ENCODE measurements around the gene CPSF2.
A peak's percentile ranks its signal among the peaks of the same experiment; 100 is the strongest.

Gene CPSF2

DNA sequence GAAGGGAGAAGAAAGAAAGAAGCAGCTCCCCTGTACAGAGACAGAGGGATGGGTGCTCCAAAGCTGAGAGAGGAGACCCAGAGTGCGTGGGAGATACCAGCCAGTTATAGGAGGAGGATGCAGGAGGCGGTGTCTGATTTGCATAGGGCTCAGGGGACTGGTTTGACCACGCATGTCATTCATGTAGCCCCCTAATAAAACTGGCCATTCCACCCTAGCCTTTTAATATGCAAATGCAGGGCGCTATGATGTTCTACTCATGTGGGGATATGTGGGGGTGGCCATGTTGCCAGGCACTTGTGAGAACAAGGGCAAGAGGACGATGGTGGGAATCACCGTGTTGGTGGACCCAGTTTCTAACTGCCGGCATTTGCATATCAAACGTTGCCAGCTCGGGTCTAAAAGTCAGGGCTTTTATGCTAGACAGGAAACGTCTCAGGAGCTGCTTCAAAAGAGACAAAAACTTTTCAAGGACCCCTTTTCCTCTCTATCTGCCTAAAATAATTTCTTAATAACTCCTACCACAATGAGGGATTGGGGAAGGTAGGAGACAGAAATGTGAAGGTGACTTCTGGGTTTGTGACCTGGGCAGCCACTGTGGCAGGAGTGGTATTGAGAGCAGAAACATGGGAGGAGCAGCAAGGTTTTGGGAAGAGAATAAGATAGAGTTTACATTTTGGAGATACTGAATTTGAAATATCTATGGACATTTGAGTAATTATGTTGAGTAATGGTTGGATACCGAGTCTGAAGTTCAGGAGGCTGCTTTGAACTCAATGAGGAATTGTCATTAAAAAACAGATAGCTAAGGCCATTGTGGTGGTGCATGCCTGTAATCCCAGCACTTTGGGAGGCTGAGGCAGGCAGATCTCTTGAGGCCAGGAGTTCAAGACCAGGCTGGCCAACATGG, 13.2 kb upstream of the CPSF2 start:
- Histone ChIP-seq H3K27me3 (ENCODE audit: control insufficient read depth in 1 of 2, insufficient read depth in 2 of 2, low read length in 2 of 2) (no peaks in the 10 kb centered on the region), H3K4me1 (ENCODE audit: control insufficient read depth in 1 of 2, insufficient read depth in 2 of 2, low read length in 2 of 2) (peaks cover 4 to 7% of the 10 kb centered on the region in 2 donors), H3K36me3 (ENCODE audit: control insufficient read depth in 1 of 2, insufficient read depth in 2 of 2, low read length in 2 of 2) (no peaks in the 10 kb centered on the region), H3K27ac (ENCODE audit: low read depth, low read length) (no peak overlapping the region), H3K9ac (ENCODE audit: low read depth in 1 of 2, low read length in 2 of 2) (no peak overlapping the region), H3K9me3 (ENCODE audit: control insufficient read depth in 1 of 2, low read length in 2 of 2) (no peaks in the 10 kb centered on the region), H3K4me3 (ENCODE audit: low read depth in 1 of 2, low read length in 2 of 2) (no peak overlapping the region)

DNA sequence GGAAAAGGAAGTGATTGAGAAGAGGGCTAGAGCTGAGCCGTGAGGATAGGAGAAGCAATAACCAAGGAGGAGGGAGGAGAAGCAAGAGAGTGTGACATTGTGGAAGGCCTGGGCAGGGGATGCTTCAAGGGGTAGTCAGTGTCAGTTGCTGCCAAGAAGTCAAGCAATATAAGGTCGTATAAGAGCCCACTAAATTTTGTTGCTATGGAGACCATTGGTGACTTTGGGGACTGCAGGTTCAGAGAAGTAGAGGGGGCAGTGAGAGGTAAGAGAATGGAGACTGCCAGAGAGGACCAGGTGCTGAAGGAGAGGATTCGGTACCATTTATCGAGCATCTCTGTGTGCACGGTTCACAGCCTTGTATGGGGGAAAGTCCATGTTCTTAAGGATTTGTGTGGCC, 12.3 kb upstream of the CPSF2 start:
- H3K27me3 ChIP-seq (ENCODE audit: control insufficient read depth in 1 of 2, insufficient read depth in 2 of 2, low read length in 2 of 2): no peaks in the 10 kb centered on the region
- H3K9me3 ChIP-seq (ENCODE audit: control insufficient read depth in 1 of 2, low read length in 2 of 2): no peaks in the 10 kb centered on the region
- no peak overlapping the region for H3K9ac ChIP-seq (ENCODE audit: low read depth in 1 of 2, low read length in 2 of 2)
- H3K36me3 ChIP-seq (ENCODE audit: control insufficient read depth in 1 of 2, insufficient read depth in 2 of 2, low read length in 2 of 2): no peaks in the 10 kb centered on the region
- H3K4me3 ChIP-seq (ENCODE audit: low read depth in 1 of 2, low read length in 2 of 2): no peak overlapping the region
- no peak overlapping the region for H3K27ac ChIP-seq (ENCODE audit: low read depth, low read length)
- H3K4me1 ChIP-seq (ENCODE audit: control insufficient read depth in 1 of 2, insufficient read depth in 2 of 2, low read length in 2 of 2): peaks cover 4 to 9% of the 10 kb centered on the region in 2 donors

DNA sequence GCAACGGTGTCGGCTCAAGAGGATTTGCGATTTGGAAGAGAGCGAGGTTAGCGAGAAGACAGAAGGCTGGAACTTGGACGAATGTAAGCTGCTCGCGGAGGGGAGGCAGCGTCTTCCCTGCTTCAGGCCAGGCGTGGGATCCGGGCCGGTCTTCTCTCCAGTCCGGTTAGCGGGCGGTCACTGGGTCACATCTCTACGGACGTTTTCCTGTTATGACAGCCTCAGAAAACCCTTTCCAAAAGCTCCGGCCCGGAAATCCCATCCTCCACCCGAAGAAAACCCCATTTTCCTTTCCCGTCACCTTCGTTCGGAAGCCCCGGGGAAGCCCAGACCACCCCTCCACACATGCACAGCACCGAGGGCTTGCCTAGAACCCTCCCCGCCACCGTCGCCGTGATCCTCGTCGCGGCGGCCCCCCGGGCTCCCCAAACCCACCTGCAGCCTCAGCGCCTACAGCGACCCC, 531 bp upstream of the CPSF2 start:
- Histone ChIP-seq H3K36me3 (ENCODE audit: control insufficient read depth in 1 of 2, insufficient read depth in 2 of 2, low read length in 2 of 2) (peaks cover 6 to 12% of the 10 kb centered on the region in 2 donors), H3K9me3 (ENCODE audit: control insufficient read depth in 1 of 2, low read length in 2 of 2) (no peaks in the 10 kb centered on the region), H3K27ac (ENCODE audit: low read depth, low read length) (peak overlapping the region; percentile 82), H3K27me3 (ENCODE audit: control insufficient read depth in 1 of 2, insufficient read depth in 2 of 2, low read length in 2 of 2) (no peaks in the 10 kb centered on the region), H3K4me1 (ENCODE audit: control insufficient read depth in 1 of 2, insufficient read depth in 2 of 2, low read length in 2 of 2) (peaks cover 0 to 4% of the 10 kb centered on the region in 2 donors), H3K4me3 (ENCODE audit: low read depth in 1 of 2, low read length in 2 of 2) (peak overlapping the region; percentile 97 to 98), H3K9ac (ENCODE audit: low read depth in 1 of 2, low read length in 2 of 2) (peak overlapping the region; percentile 95 to 98)

DNA sequence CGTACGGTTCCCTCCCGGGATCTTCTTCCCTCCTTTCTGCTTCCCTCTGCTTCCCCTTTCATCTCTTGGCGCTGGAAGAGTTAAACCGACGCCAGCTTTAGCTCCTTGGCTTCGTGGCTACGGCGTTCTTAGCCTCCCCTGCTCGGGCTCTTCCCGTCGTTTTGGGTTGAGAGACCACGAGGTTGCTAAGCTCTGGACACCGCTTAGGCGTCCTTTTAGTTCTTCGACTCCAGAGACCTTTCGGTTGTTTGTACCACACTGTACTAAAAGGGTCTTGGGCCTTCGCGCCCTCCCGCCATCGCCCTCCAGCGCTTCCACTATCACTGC, 545 bp downstream of the CPSF2 start:
- no peaks in the 10 kb centered on the region for H3K9me3 ChIP-seq (ENCODE audit: control insufficient read depth in 1 of 2, low read length in 2 of 2)
- peak overlapping the region; percentile 95 to 98 for H3K9ac ChIP-seq (ENCODE audit: low read depth in 1 of 2, low read length in 2 of 2)
- H3K27me3 ChIP-seq (ENCODE audit: control insufficient read depth in 1 of 2, insufficient read depth in 2 of 2, low read length in 2 of 2): no peaks in the 10 kb centered on the region
- peaks cover 0 to 4% of the 10 kb centered on the region in 2 donors for H3K4me1 ChIP-seq (ENCODE audit: control insufficient read depth in 1 of 2, insufficient read depth in 2 of 2, low read length in 2 of 2)
- peak overlapping the region; percentile 97 to 98 for H3K4me3 ChIP-seq (ENCODE audit: low read depth in 1 of 2, low read length in 2 of 2)
- H3K27ac ChIP-seq (ENCODE audit: low read depth, low read length): peak overlapping the region; percentile 82
- H3K36me3 ChIP-seq (ENCODE audit: control insufficient read depth in 1 of 2, insufficient read depth in 2 of 2, low read length in 2 of 2): peaks cover 0 to 13% of the 10 kb centered on the region in 2 donors

DNA sequence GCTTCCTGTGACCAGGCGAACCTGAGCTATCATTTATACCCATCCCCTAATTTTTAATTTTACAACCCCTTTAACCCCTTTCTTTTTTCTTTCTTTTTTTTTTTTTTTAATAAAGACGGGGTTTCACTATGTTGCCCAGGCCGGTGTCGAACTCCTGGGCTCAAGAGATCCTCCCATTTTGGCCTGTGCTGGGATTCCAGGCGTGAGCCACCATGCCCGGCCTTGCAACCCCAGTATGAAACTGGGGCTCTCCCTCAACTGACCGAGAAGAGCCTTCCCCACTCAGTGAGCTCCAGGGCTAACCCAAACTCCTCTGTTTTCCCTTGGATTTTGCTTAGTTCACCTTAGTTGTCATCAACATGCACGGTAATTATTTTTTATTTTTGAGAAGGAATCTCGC, 992 bp downstream of the CPSF2 start:
- Histone ChIP-seq H3K4me1 (ENCODE audit: control insufficient read depth in 1 of 2, insufficient read depth in 2 of 2, low read length in 2 of 2) (peaks cover 0 to 4% of the 10 kb centered on the region in 2 donors), H3K9me3 (ENCODE audit: control insufficient read depth in 1 of 2, low read length in 2 of 2) (no peaks in the 10 kb centered on the region), H3K27me3 (ENCODE audit: control insufficient read depth in 1 of 2, insufficient read depth in 2 of 2, low read length in 2 of 2) (no peaks in the 10 kb centered on the region), H3K27ac (ENCODE audit: low read depth, low read length) (no peak overlapping the region), H3K36me3 (ENCODE audit: control insufficient read depth in 1 of 2, insufficient read depth in 2 of 2, low read length in 2 of 2) (peaks cover 0 to 13% of the 10 kb centered on the region in 2 donors), H3K9ac (ENCODE audit: low read depth in 1 of 2, low read length in 2 of 2) (peak overlapping the region; percentile 95 to 98), H3K4me3 (ENCODE audit: low read depth in 1 of 2, low read length in 2 of 2) (peak overlapping the region; percentile 97 to 98)

DNA sequence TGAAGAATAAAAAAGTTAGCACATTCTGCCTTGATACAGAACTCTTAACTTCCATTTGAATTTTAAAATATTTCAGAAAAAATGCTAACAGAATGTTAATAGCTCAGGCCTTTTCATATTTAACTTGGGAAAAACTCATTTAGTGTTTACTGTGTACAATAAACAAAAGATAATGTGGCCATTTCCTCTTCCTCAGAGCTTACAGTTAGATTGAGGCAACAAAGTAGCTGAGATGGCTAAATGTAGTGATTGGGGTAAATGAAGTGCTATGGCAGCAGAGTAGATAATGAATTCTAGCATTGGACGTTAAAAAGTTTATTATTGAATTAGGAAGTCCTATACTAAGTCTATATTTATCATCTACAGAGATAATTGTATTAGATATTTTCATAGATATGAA, 12.7 kb downstream of the CPSF2 start:
- Histone ChIP-seq H3K27ac (ENCODE audit: low read depth, low read length) (no peak overlapping the region), H3K9ac (ENCODE audit: low read depth in 1 of 2, low read length in 2 of 2) (no peak overlapping the region), H3K36me3 (ENCODE audit: control insufficient read depth in 1 of 2, insufficient read depth in 2 of 2, low read length in 2 of 2) (peaks cover 28 to 43% of the 10 kb centered on the region in 2 donors), H3K27me3 (ENCODE audit: control insufficient read depth in 1 of 2, insufficient read depth in 2 of 2, low read length in 2 of 2) (no peaks in the 10 kb centered on the region), H3K9me3 (ENCODE audit: control insufficient read depth in 1 of 2, low read length in 2 of 2) (no peaks in the 10 kb centered on the region), H3K4me1 (ENCODE audit: control insufficient read depth in 1 of 2, insufficient read depth in 2 of 2, low read length in 2 of 2) (no peaks in the 10 kb centered on the region), H3K4me3 (ENCODE audit: low read depth in 1 of 2, low read length in 2 of 2) (no peak overlapping the region)

DNA sequence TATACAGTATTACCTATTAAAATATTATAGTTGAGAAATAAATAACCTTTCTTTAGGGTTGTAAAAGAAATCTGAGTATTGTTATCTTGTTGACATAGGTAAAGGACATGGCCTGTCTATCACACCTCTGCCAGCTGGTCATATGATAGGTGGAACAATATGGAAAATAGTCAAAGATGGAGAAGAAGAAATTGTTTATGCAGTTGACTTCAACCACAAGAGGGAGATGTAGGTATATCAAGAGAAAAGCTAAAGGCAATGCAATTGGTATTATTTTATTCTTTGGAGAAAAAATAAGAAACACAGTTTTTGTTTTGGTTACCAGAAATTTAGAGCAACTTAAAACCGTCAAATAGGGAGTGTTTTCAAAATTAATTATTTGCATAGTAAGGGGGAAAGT, 13.5 kb downstream of the CPSF2 start:
- no peak overlapping the region for H3K4me3 ChIP-seq (ENCODE audit: low read depth in 1 of 2, low read length in 2 of 2)
- H3K27me3 ChIP-seq (ENCODE audit: control insufficient read depth in 1 of 2, insufficient read depth in 2 of 2, low read length in 2 of 2): no peaks in the 10 kb centered on the region
- H3K27ac ChIP-seq (ENCODE audit: low read depth, low read length): no peak overlapping the region
- H3K9me3 ChIP-seq (ENCODE audit: control insufficient read depth in 1 of 2, low read length in 2 of 2): no peaks in the 10 kb centered on the region
- no peak overlapping the region for H3K9ac ChIP-seq (ENCODE audit: low read depth in 1 of 2, low read length in 2 of 2)
- no peaks in the 10 kb centered on the region for H3K4me1 ChIP-seq (ENCODE audit: control insufficient read depth in 1 of 2, insufficient read depth in 2 of 2, low read length in 2 of 2)
- peaks cover 25 to 46% of the 10 kb centered on the region in 2 donors for H3K36me3 ChIP-seq (ENCODE audit: control insufficient read depth in 1 of 2, insufficient read depth in 2 of 2, low read length in 2 of 2)

DNA sequence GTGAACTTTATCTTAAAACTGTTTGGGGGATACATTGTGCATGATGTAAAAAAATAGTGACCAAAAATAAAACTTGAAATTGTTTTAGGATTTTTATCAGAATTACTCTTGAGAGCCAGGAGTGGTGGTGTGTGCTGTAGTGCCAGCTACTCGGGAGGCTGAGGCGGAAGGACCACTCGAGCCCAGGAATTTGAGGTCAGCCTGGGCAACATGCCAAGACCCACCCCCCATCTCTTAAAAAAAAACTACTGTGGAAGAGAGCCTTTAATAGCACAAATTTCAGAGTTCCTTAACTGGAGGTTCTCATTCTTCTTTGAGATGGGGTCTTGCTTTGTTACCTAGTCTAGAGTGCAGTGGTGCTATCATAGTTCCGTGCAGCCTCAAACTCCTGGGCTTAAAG, 21.5 kb downstream of the CPSF2 start:
- H3K36me3 ChIP-seq (ENCODE audit: control insufficient read depth in 1 of 2, insufficient read depth in 2 of 2, low read length in 2 of 2): peaks cover 9 to 66% of the 10 kb centered on the region in 2 donors
- no peak overlapping the region for H3K4me3 ChIP-seq (ENCODE audit: low read depth in 1 of 2, low read length in 2 of 2)
- H3K27ac ChIP-seq (ENCODE audit: low read depth, low read length): no peak overlapping the region
- H3K9ac ChIP-seq (ENCODE audit: low read depth in 1 of 2, low read length in 2 of 2): no peak overlapping the region
- no peaks in the 10 kb centered on the region for H3K4me1 ChIP-seq (ENCODE audit: control insufficient read depth in 1 of 2, insufficient read depth in 2 of 2, low read length in 2 of 2)
- H3K27me3 ChIP-seq (ENCODE audit: control insufficient read depth in 1 of 2, insufficient read depth in 2 of 2, low read length in 2 of 2): no peaks in the 10 kb centered on the region
- no peaks in the 10 kb centered on the region for H3K9me3 ChIP-seq (ENCODE audit: control insufficient read depth in 1 of 2, low read length in 2 of 2)

DNA sequence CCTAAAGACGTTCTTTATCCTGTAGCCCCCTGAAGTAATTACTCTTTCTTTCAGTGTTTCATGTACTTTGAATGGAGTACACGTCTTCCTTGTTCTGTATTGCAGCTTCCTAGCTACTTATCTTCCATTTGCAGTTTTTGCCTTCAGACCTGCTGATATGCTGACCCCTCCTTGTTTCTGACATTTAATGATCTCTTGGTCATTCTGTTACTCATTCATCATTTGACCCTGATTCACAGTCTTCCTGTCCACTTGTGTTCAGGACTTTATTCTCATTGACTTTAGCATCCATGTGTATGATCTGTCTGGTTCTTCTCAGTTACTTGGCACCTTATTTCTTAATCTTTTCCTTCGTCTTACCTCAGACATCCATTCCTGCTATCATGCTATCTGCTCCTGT, 22.2 kb downstream of the CPSF2 start:
- Histone ChIP-seq H3K9ac (ENCODE audit: low read depth in 1 of 2, low read length in 2 of 2) (no peak overlapping the region), H3K36me3 (ENCODE audit: control insufficient read depth in 1 of 2, insufficient read depth in 2 of 2, low read length in 2 of 2) (peaks cover 7 to 65% of the 10 kb centered on the region in 2 donors)

DNA sequence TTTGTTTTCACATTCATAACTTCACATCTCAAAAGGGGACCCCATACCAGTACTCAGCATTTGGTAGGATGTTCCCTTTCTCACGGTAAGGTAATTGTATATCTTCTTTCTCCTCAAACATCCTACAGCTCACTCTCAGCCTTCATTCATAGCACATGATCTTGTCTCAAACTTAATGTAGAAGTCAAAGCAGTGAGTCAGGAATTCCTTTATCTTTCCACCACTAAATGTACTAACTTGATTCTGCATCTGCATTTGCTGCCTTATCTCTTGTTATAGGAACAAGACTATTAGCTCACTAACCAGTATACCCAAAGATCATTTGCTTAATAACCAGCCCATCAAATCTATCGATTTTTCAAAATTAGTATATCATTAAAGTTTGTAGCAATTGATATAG, 22.9 kb downstream of the CPSF2 start:
- H3K27ac ChIP-seq (ENCODE audit: low read depth, low read length): no peak overlapping the region
- H3K9ac ChIP-seq (ENCODE audit: low read depth in 1 of 2, low read length in 2 of 2): no peak overlapping the region
- H3K36me3 ChIP-seq (ENCODE audit: control insufficient read depth in 1 of 2, insufficient read depth in 2 of 2, low read length in 2 of 2): peaks cover 10 to 68% of the 10 kb centered on the region in 2 donors
- H3K4me1 ChIP-seq (ENCODE audit: control insufficient read depth in 1 of 2, insufficient read depth in 2 of 2, low read length in 2 of 2): no peaks in the 10 kb centered on the region
- H3K4me3 ChIP-seq (ENCODE audit: low read depth in 1 of 2, low read length in 2 of 2): no peak overlapping the region
- H3K9me3 ChIP-seq (ENCODE audit: control insufficient read depth in 1 of 2, low read length in 2 of 2): no peaks in the 10 kb centered on the region
- no peaks in the 10 kb centered on the region for H3K27me3 ChIP-seq (ENCODE audit: control insufficient read depth in 1 of 2, insufficient read depth in 2 of 2, low read length in 2 of 2)

More for the DNA sequence above, 22.2 kb downstream of the CPSF2 start:
- no peak overlapping the region for H3K27ac ChIP-seq (ENCODE audit: low read depth, low read length)
- H3K4me3 ChIP-seq (ENCODE audit: low read depth in 1 of 2, low read length in 2 of 2): no peak overlapping the region
- H3K4me1 ChIP-seq (ENCODE audit: control insufficient read depth in 1 of 2, insufficient read depth in 2 of 2, low read length in 2 of 2): no peaks in the 10 kb centered on the region
- H3K27me3 ChIP-seq (ENCODE audit: control insufficient read depth in 1 of 2, insufficient read depth in 2 of 2, low read length in 2 of 2): no peaks in the 10 kb centered on the region
- no peaks in the 10 kb centered on the region for H3K9me3 ChIP-seq (ENCODE audit: control insufficient read depth in 1 of 2, low read length in 2 of 2)
